ENCODE data around the gene RNF133.

GRCh38 chr7:122719010-122719578 is 20.2 kb upstream of the RNF133 start:
- TF ChIP-seq CTCF (IDR thresholded peaks at IDR 0.05): no peak
- TF ChIP-seq POLR2AphosphoS5 (IDR thresholded peaks at IDR 0.05): no peak
